ENCODE results near the gene C2orf69.

Gene C2orf69

GRCh38 chr2:199922856-199923255, 11.8 kb downstream of the C2orf69 start:
- TF ChIP-seq CTCF (IDR thresholded peaks at IDR 0.05), result no peak

DNA sequence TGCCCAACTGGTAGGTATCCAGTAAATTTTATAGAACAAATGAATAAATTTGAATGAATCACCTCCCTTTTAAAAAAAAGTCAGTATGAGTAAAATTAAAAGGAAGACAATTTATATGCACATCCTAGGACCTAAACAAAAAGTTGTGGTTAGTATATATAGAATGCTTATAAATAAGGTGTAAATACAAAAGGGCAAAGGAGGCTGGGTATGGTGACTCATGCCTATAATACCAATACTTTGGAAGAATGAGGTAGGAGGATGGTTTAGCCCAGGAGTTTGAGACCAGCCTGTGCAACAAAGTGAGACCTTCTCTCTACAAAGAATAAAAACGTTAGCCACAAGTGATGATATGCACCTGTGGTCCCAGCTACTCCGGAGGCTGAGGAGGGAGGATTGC, 12.8 kb downstream of the C2orf69 start:
- no peak for TF ChIP-seq CTCF (IDR thresholded peaks at IDR 0.05)

DNA sequence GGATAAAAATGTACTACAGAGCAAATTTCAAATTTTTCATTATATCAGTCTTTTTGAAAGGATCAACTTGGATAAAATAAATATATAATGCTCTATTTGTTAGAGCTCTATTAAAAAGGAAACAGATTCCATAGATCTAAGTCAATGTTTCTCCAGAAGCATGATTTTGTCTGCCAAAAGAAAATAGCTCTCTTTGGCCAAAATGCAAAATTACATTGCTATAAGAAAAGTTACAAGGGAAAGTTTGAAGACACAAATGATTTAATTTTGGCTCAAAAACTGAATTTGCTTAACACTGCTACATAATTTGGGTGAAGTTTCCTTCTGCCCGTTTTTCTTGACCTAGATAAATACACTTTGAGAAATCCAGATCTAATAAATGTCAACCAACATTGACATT, 15.7 kb downstream of the C2orf69 start:
- TF ChIP-seq CTCF (IDR thresholded peaks at IDR 0.05), result no peak

GRCh38 chr2:199928226-199928625, 17.1 kb downstream of the C2orf69 start:
- TF ChIP-seq CTCF (IDR thresholded peaks at IDR 0.05), result no peak

GRCh38 chr2:199928626-199929025, 17.5 kb downstream of the C2orf69 start:
- TF ChIP-seq CTCF (IDR thresholded peaks at IDR 0.05), result no peak

GRCh38 chr2:199929262-199929661, 18.2 kb downstream of the C2orf69 start:
- TF ChIP-seq CTCF (IDR thresholded peaks at IDR 0.05), result no peak

DNA sequence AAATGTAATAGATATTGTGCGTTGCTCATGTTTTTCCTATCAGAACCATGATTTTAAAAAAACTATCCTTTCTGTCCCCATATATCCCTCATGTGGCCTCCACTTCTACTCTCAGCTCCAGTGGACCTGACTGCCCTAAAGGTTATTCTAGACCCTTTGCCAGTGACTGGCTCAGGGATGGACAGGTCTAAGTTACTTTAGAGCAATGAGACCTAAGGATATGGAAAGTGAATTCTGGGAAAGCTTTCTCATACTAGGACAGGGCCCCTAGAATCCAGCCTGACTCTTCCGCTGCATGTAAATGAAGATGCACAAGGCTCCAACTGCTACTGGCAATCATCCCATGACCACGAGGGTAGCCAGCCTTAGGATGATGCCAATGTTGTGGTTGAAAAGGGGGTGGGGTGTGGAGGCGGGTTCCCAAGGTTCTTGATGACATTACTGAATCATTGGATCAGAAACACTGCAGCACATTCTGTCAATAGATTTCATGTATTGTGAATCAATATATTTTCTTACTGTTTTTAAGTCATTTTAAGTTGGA, 21.3 kb downstream of the C2orf69 start:
- no peak for TF ChIP-seq CTCF (IDR thresholded peaks at IDR 0.05)

DNA sequence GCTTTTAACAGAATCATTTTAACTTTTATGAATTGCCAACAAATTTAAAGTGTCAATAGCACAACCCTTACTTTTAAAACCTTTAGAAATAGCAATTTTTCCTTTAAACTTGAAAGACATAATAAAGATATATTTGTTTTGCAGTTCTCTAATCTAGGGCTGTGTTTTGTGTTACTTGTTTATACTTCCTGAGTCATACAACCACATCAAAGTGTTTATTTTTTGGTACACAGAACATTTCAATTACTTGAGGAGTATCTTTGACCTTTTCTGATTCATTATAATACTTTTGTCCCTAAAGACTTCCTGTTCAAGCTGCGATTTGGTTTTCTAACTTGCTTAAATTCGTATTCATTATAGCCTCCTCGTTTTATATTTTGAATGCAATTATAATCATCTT, 22.4 kb downstream of the C2orf69 start:
- no peak for TF ChIP-seq CTCF (IDR thresholded peaks at IDR 0.05)

All from LNCAP (cell line).